Smooth muscle cell (in vitro differentiated cells): ENCODE data around the gene PLXDC2. TPM values are rescaled to one million over a fixed set of nuclear protein-coding genes. Genes with fewer than 3 reads are reported as not detected.
"Not testable (repeated sequence)": the region's sequence is repeated elsewhere in the genome, so short reads cannot be mapped to it uniquely, and the experiment has no call there.

ENCODE experiments used
- DNase-seq: peaks from one replicate; lab custom pipeline; 2025; ENCODE audit not compliant: unreplicated experiment; lab: John Stamatoyannopoulos, UW
- H2AFZ ChIP-seq: fragments of 200-600 bp; sonication (generic); 2 replicates; pipeline ENCODE4 v1.6.0; 2016; ENCODE audit warnings: antibody characterized with exemption, low read depth, mild to moderate bottlenecking
- H3F3A ChIP-seq: fragments of 200-600 bp; sonication (generic); 2 replicates; pipeline ENCODE4 v1.6.0; 2017; ENCODE audit warnings: antibody characterized with exemption, low read depth
- H3K27ac ChIP-seq: fragments of 200-600 bp; sonication (generic); 2 replicates; pipeline ENCODE4 v1.5.1; 2016; ENCODE audit warnings: low read depth, mild to moderate bottlenecking
- H3K27me3 ChIP-seq: fragments of 200-600 bp; sonication (generic); 2 replicates; pipeline ENCODE4 v1.6.1; 2016; ENCODE audit warnings: low read depth, mild to moderate bottlenecking
- H3K36me3 ChIP-seq: fragments of 200-600 bp; sonication (generic); 2 replicates; pipeline ENCODE4 v1.5.1; 2016; ENCODE audit warnings: low read depth
- H3K4me1 ChIP-seq: fragments of 200-600 bp; sonication (generic); 2 replicates; pipeline ENCODE4 v1.5.1; 2016; ENCODE audit warnings: low read depth
- H3K4me2 ChIP-seq: fragments of 200-600 bp; sonication (generic); 2 replicates; pipeline ENCODE4 v1.6.0; 2016; ENCODE audit warnings: mild to moderate bottlenecking
- H3K4me3 ChIP-seq: fragments of 200-600 bp; sonication (generic); 2 replicates; pipeline ENCODE4 v1.5.1; 2016; ENCODE audit warnings: mild to moderate bottlenecking
- H3K79me2 ChIP-seq: fragments of 200-600 bp; sonication (generic); 2 replicates; pipeline ENCODE4 v1.6.0; 2016; ENCODE audit warnings: low read depth, mild to moderate bottlenecking
- H3K9ac ChIP-seq: fragments of 200-600 bp; sonication (generic); 2 replicates; pipeline ENCODE4 v1.6.0; 2016; ENCODE audit warnings: low read depth
- H3K9me3 ChIP-seq: fragments of 200-600 bp; sonication (generic); replicated peaks from 2 replicates; pipeline ENCODE4 v1.5.1; 2016; ENCODE audit warnings: low read depth
- H4K20me1 ChIP-seq: fragments of 200-600 bp; sonication (generic); 2 replicates; pipeline ENCODE4 v1.6.0; 2016; ENCODE audit warnings: low read depth
- CTCF ChIP-seq: fragments of 200-600 bp; sonication (generic); IDR thresholded peaks from 2 replicates; pipeline ENCODE4 v1.5.1; 2017; ENCODE audit warnings: borderline replicate concordance, mild to moderate bottlenecking, antibody characterized with exemption; ENCODE audit not compliant: insufficient read depth, poor library complexity, severe bottlenecking
- WGBS: methylation state at CpG from one replicate; pipeline ENCODE4 v1.1.7; 2016; ENCODE audit warnings: low lambda C conversion rate; 5-methylcytosine and 5-hydroxymethylcytosine counted together
- polyA plus RNA-seq: library from polyadenylated mRNA; unstranded; fragments of >200 nt; fragmentation: Nextera tagmentation; extraction: Ambion mirVana; gene quantifications from 2 replicates; pipeline ENCODE4 v1.2.1, GENCODE V29; 2016
- total RNA-seq: library from RNA; depleted of rRNA; stranded (reverse); fragments of >200 nt; gene quantifications from 2 replicates; pipeline ENCODE4 v1.2.3, GENCODE V29; 2014

The PLXDC2 gene
- total RNA-seq (23.8 and 24.9 TPM in 2 replicates), polyA plus RNA-seq (7.3 and 11.3 TPM in 2 replicates)

DNA sequence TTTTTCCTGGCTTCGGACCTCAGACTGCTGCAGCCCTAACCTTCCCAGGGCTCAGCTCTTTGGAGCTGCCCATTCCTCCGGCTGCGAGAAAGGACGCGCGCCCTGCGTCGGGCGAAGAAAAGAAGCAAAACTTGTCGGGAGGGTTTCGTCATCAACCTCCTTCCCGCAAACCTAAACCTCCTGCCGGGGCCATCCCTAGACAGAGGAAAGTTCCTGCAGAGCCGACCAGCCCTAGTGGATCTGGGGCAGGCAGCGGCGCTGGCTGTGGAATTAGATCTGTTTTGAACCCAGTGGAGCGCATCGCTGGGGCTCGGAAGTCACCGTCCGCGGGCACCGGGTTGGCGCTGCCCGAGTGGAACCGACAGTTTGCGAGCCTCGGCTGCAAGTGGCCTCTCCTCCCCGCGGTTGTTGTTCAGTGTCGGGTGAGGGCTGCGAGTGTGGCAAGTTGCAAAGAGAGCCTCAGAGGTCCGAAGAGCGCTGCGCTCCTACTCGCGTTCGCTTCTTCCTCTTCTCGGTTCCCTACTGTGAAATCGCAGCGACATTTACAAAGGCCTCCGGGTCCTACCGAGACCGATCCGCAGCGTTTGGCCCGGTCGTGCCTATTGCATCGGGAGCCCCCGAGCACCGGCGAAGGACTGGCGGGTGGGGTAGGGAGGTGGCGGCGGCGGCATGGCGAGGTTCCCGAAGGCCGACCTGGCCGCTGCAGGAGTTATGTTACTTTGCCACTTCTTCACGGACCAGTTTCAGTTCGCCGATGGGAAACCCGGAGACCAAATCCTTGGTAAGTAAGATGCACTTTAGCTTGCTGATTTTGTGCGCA, at the start of gene PLXDC2:
PLXDC2 (plus strand) TSS at position 22 of the 820 bp plus-strand sequence.
- Histone ChIP-seq H3K9ac (peak within 1 kb of the TSS; percentile 37), H3K79me2 (no peaks in the 10 kb centered on the region), H3K4me1 (peaks cover 18% of the 10 kb centered on the region), H3K4me2 (peak within 1 kb of the TSS; percentile 99), H3K27ac (no peak within 1 kb of the TSS), H3K4me3 (peak within 1 kb of the TSS; percentile 71), H3F3A (no peaks in the 10 kb centered on the region), H2AFZ (peak within 1 kb of the TSS; percentile 89), H3K9me3 (no peaks in the 10 kb centered on the region), H3K36me3 (no peaks in the 10 kb centered on the region), H4K20me1 (peaks cover 8% of the 10 kb centered on the region), H3K27me3 (peaks cover 34% of the 10 kb centered on the region)
- DNase-seq = no peak
- 1% methylated on average over 64 of the region's 65 CpGs for WGBS
- no peak for TF ChIP-seq CTCF

- Histone ChIP-seq H2AFZ (no peak overlapping the region), H4K20me1 (no peaks in the 10 kb centered on the region), H3K27me3 (no peaks in the 10 kb centered on the region), H3K4me3 (no peak overlapping the region), H3K9me3 (no peaks in the 10 kb centered on the region), H3K79me2 (no peaks in the 10 kb centered on the region), H3F3A (no peaks in the 10 kb centered on the region), H3K9ac (no peak overlapping the region), H3K4me1 (peaks cover 3% of the 10 kb centered on the region), H3K27ac (no peak overlapping the region), H3K4me2 (peak overlapping the region; percentile 15), H3K36me3 (no peaks in the 10 kb centered on the region)
- WGBS = 22% methylated on average over 7 of the region's 7 CpGs
- no peak for TF ChIP-seq CTCF
- DNase-seq = no peak
Measured at GRCh38 chr10:19767876-19768275, 48.4 kb upstream of the PLXDC2 start.

- not testable (repeated sequence) for H3K4me2 ChIP-seq, DNase-seq, H3K9ac ChIP-seq, H3K79me2 ChIP-seq, H3K9me3 ChIP-seq, H3K4me1 ChIP-seq, H2AFZ ChIP-seq, H3K27ac ChIP-seq, H3F3A ChIP-seq, H3K36me3 ChIP-seq, H3K4me3 ChIP-seq, H4K20me1 ChIP-seq, H3K27me3 ChIP-seq
- WGBS = 98% methylated on average over 3 of the region's 3 CpGs
Measured at GRCh38 chr10:19769826-19770225, 46.4 kb upstream of the PLXDC2 start.

GRCh38 chr10:19772972-19773371, 43.3 kb upstream of the PLXDC2 start:
- TF ChIP-seq CTCF = no peak
- no peaks in the 10 kb centered on the region for H3K4me1 ChIP-seq
- no peaks in the 10 kb centered on the region for H3F3A ChIP-seq
- no peak for DNase-seq
- no peak overlapping the region for H3K4me2 ChIP-seq
- no peaks in the 10 kb centered on the region for H3K9me3 ChIP-seq
- no peak overlapping the region for H2AFZ ChIP-seq
- H3K79me2 ChIP-seq = no peaks in the 10 kb centered on the region
- H3K9ac ChIP-seq = no peak overlapping the region
- H3K27ac ChIP-seq = no peak overlapping the region
- no peaks in the 10 kb centered on the region for H3K27me3 ChIP-seq
- no peaks in the 10 kb centered on the region for H4K20me1 ChIP-seq
- H3K4me3 ChIP-seq = no peak overlapping the region
- H3K36me3 ChIP-seq = no peaks in the 10 kb centered on the region
- WGBS = 78% methylated on average over 2 of the region's 2 CpGs
